ENCODE measurements around the gene QSOX2. TPM values are rescaled to one million over a fixed set of nuclear protein-coding genes. Genes with fewer than 3 reads are reported as not detected.

QSOX2 gene
- total and polyA plus RNA-seq, 4 donors = 4.9 to 12.2 (median 10.3) TPM

GRCh38 chr9:136171801-136172411 lies 73.7 kb downstream of the QSOX2 start:
- H3K27ac ChIP-seq (ENCODE audit: low read depth in 1 of 2, low read length in 1 of 2) = no peak overlapping the region
- H3K4me1 ChIP-seq (ENCODE audit: control insufficient read depth in 5 of 5, insufficient read depth in 5 of 5, low read length in 5 of 5) = peaks cover 0 to 11% (median 0%) of the 10 kb centered on the region in 5 donors
- H3K36me3 ChIP-seq (ENCODE audit: control insufficient read depth in 4 of 4, insufficient read depth in 4 of 4, low read length in 4 of 4) = no peaks in the 10 kb centered on the region
- peaks cover 0 to 2% (median 0%) of the 10 kb centered on the region in 3 donors for H3K27me3 ChIP-seq (ENCODE audit: control insufficient read depth in 3 of 3, insufficient read depth in 3 of 3, low read length in 2 of 3)
- no peak overlapping the region for H3K4me3 ChIP-seq
- WGBS, 2 donors = 74 to 78% methylated on average over 11 of the region's 11 CpGs
- H3K9ac ChIP-seq (ENCODE audit: insufficient read depth in 1 of 2, low read length in 2 of 2) = no peak overlapping the region
- no peak for ATAC-seq (ENCODE audit: insufficient read depth, low FRiP score)
- no peaks in the 10 kb centered on the region for H3K9me3 ChIP-seq (ENCODE audit: control insufficient read depth in 4 of 4, insufficient read depth in 3 of 4, low read length in 3 of 4)
- TF ChIP-seq CTCF (IDR thresholded peaks at IDR 0.05; ENCODE audit: control extremely low read depth, extremely low read depth) = no peak
- DNase-seq = no peak

- ATAC-seq (ENCODE audit: insufficient read depth, low FRiP score) = no peak
- H3K27me3 ChIP-seq (ENCODE audit: control insufficient read depth in 3 of 3, insufficient read depth in 3 of 3, low read length in 2 of 3) = peaks cover 0 to 2% (median 0%) of the 10 kb centered on the region in 3 donors
- peaks cover 0 to 11% (median 0%) of the 10 kb centered on the region in 5 donors for H3K4me1 ChIP-seq (ENCODE audit: control insufficient read depth in 5 of 5, insufficient read depth in 5 of 5, low read length in 5 of 5)
- H3K9ac ChIP-seq (ENCODE audit: insufficient read depth in 1 of 2, low read length in 2 of 2) = no peak overlapping the region
- DNase-seq = peak; percentile 22 to 43 (median 37)
- no peak for TF ChIP-seq CTCF (IDR thresholded peaks at IDR 0.05; ENCODE audit: control extremely low read depth, extremely low read depth)
- WGBS, 2 donors = 43 to 66% methylated on average over 16 of the region's 16 CpGs
- H3K4me3 ChIP-seq = no peak overlapping the region
- no peaks in the 10 kb centered on the region for H3K36me3 ChIP-seq (ENCODE audit: control insufficient read depth in 4 of 4, insufficient read depth in 4 of 4, low read length in 4 of 4)
- no peak overlapping the region for H3K27ac ChIP-seq (ENCODE audit: low read depth in 1 of 2, low read length in 1 of 2)
- H3K9me3 ChIP-seq (ENCODE audit: control insufficient read depth in 4 of 4, insufficient read depth in 3 of 4, low read length in 3 of 4) = no peaks in the 10 kb centered on the region
These were observed 74.4 kb downstream of the QSOX2 start for GRCh38 chr9:136171009-136171800.

- TF ChIP-seq CTCF (IDR thresholded peaks at IDR 0.05; ENCODE audit: control extremely low read depth, extremely low read depth) = peak; percentile 29
- Histone ChIP-seq H3K4me1 (ENCODE audit: control insufficient read depth in 5 of 5, insufficient read depth in 5 of 5, low read length in 5 of 5) (peaks cover 0 to 3% (median 0%) of the 10 kb centered on the region in 5 donors), H3K27ac (ENCODE audit: low read depth in 1 of 2, low read length in 1 of 2) (no peak overlapping the region), H3K9ac (ENCODE audit: insufficient read depth in 1 of 2, low read length in 2 of 2) (no peak overlapping the region), H3K27me3 (ENCODE audit: control insufficient read depth in 3 of 3, insufficient read depth in 3 of 3, low read length in 2 of 3) (peaks cover 0 to 2% (median 0%) of the 10 kb centered on the region in 3 donors), H3K4me3 (no peak overlapping the region), H3K9me3 (ENCODE audit: control insufficient read depth in 4 of 4, insufficient read depth in 3 of 4, low read length in 3 of 4) (no peaks in the 10 kb centered on the region), H3K36me3 (ENCODE audit: control insufficient read depth in 4 of 4, insufficient read depth in 4 of 4, low read length in 4 of 4) (no peaks in the 10 kb centered on the region)
- ATAC-seq (ENCODE audit: insufficient read depth, low FRiP score) (no peak), DNase-seq (peak in 1 of 3 donors; percentile 43)
- WGBS, 2 donors = 43 to 51% methylated on average over 28 of the region's 28 CpGs
These were observed 75.4 kb downstream of the QSOX2 start for GRCh38 chr9:136170006-136170901.
